Measurements from ENCODE around the gene STARD7. TPM values are rescaled to one million over a fixed set of nuclear protein-coding genes. Genes with fewer than 3 reads are reported as not detected.

STARD7 gene
- total RNA-seq, 2 donors from 2014 or later: 68.5 to 91.3 TPM

- WGBS, 2 donors: 87 to 90% methylated on average over 3 of the region's 3 CpGs
- intact Hi-C loops (cut with DNase I): no loop called here
- DNase-seq: no peak
These were observed 29.6 kb upstream of the STARD7 start for GRCh38 chr2:96238266-96238665.

GRCh38 chr2:96236882-96237281, 28.3 kb upstream of the STARD7 start:
- Histone ChIP-seq H3K27ac (no peak overlapping the region), H3K27me3 (no peaks in the 10 kb centered on the region), H3K36me3 (replicated peaks in 1 of 2; ENCODE audit: insufficient read depth in 1 of 2, low read depth in 2 of 2) (no peaks in the 10 kb centered on the region), H3K4me1 (no peaks in the 10 kb centered on the region), H3K9me3 (no peaks in the 10 kb centered on the region), H3K4me3 (no peak overlapping the region)
- WGBS, 2 donors: 100% methylated on average over 1 of the region's 1 CpG
- DNase-seq: no peak
- no peak for TF ChIP-seq POLR2A (IDR thresholded peaks at IDR 0.05)
- no peak for TF ChIP-seq CTCF (IDR thresholded peaks at IDR 0.05)
- no peak for ATAC-seq
- intact Hi-C loops (cut with DNase I): no loop called here

More at GRCh38 chr2:96238266-96238665, 29.6 kb upstream of the STARD7 start:
- Histone ChIP-seq H3K9me3 (no peaks in the 10 kb centered on the region), H3K27ac (no peak overlapping the region), H3K36me3 (replicated peaks in 1 of 2; ENCODE audit: insufficient read depth in 1 of 2, low read depth in 2 of 2) (no peaks in the 10 kb centered on the region), H3K4me1 (no peaks in the 10 kb centered on the region), H3K27me3 (no peaks in the 10 kb centered on the region), H3K4me3 (no peak overlapping the region)
- TF ChIP-seq POLR2A (IDR thresholded peaks at IDR 0.05): no peak
- TF ChIP-seq CTCF (IDR thresholded peaks at IDR 0.05): no peak
- no peak for ATAC-seq

- TF ChIP-seq POLR2A (IDR thresholded peaks at IDR 0.05): no peak
- no peak for TF ChIP-seq CTCF (IDR thresholded peaks at IDR 0.05)
- no peak for DNase-seq
- Histone ChIP-seq H3K27ac (no peak overlapping the region), H3K4me3 (no peak overlapping the region), H3K4me1 (no peaks in the 10 kb centered on the region), H3K27me3 (no peaks in the 10 kb centered on the region), H3K9me3 (no peaks in the 10 kb centered on the region), H3K36me3 (replicated peaks in 1 of 2; ENCODE audit: insufficient read depth in 1 of 2, low read depth in 2 of 2) (no peaks in the 10 kb centered on the region)
- WGBS, 2 donors: 87 to 93% methylated on average over 4 of the region's 4 CpGs
- intact Hi-C loops (cut with DNase I): no loop called here
- no peak for ATAC-seq
These were observed 25.3 kb upstream of the STARD7 start for GRCh38 chr2:96233880-96234316.

- Histone ChIP-seq H3K36me3 (replicated peaks in 1 of 2; ENCODE audit: insufficient read depth in 1 of 2, low read depth in 2 of 2) (no peaks in the 10 kb centered on the region), H3K4me3 (no peak overlapping the region), H3K4me1 (no peaks in the 10 kb centered on the region), H3K9me3 (no peaks in the 10 kb centered on the region), H3K27ac (no peak overlapping the region), H3K27me3 (no peaks in the 10 kb centered on the region)
- WGBS, 2 donors: 87 to 90% methylated on average over 6 of the region's 6 CpGs
- intact Hi-C loops (cut with DNase I): no loop called here
- no peak for ATAC-seq
- DNase-seq: no peak
- TF ChIP-seq POLR2A (IDR thresholded peaks at IDR 0.05): no peak
- no peak for TF ChIP-seq CTCF (IDR thresholded peaks at IDR 0.05)
These were observed 24.8 kb upstream of the STARD7 start for GRCh38 chr2:96233436-96233835.

- TF ChIP-seq CTCF (IDR thresholded peaks at IDR 0.05) (no peak), POLR2A (IDR thresholded peaks at IDR 0.05) (no peak)
- H3K4me3 ChIP-seq: no peak overlapping the region
- WGBS, 2 donors: 85 to 94% methylated on average over 4 of the region's 4 CpGs
- no peaks in the 10 kb centered on the region for H3K36me3 ChIP-seq (replicated peaks in 1 of 2; ENCODE audit: insufficient read depth in 1 of 2, low read depth in 2 of 2)
- no peak for DNase-seq
- H3K27ac ChIP-seq: no peak overlapping the region
- no peaks in the 10 kb centered on the region for H3K27me3 ChIP-seq
- ATAC-seq: no peak
- no peaks in the 10 kb centered on the region for H3K9me3 ChIP-seq
- no peaks in the 10 kb centered on the region for H3K4me1 ChIP-seq
- intact Hi-C loops (cut with DNase I): no loop called here
These were observed 22.7 kb upstream of the STARD7 start for GRCh38 chr2:96231316-96231715.

All from body of pancreas (tissue), 4 donors.